H1 (cell line): ENCODE data around the gene ST3GAL3.

Experiments used
- BCL11A ChIP-seq, 2 experiments: IDR thresholded peaks; one replicate each; pipeline ENCODE4 v1.6.1; 2011; ENCODE audit warnings: low read depth in 2 of 2, low read length in 2 of 2, mild to moderate bottlenecking in 2 of 2
- CREB1 ChIP-seq: IDR thresholded peaks from 2 replicates; pipeline ENCODE4 v1.6.1; 2012; ENCODE audit warnings: inconsistent platforms
- EZH2 ChIP-seq: fragments of 200-600 bp; sonication (generic); IDR thresholded peaks from 2 replicates; pipeline ENCODE4 v1.7.1; 2012; ENCODE audit warnings: low read depth, mild to moderate bottlenecking, moderate library complexity, low read length, inconsistent platforms; ENCODE audit not compliant: severe bottlenecking
- FOSL1 ChIP-seq: IDR thresholded peaks from 2 replicates; pipeline ENCODE4 v1.6.1; 2011; ENCODE audit warnings: mild to moderate bottlenecking, low read depth, low read length, moderate library complexity; ENCODE audit not compliant: insufficient read depth
- GABPA ChIP-seq: IDR thresholded peaks from 2 replicates; pipeline ENCODE4 v1.6.1; 2011; ENCODE audit warnings: mild to moderate bottlenecking, low read length, moderate library complexity, borderline replicate concordance; ENCODE audit not compliant: insufficient read depth
- GTF2F1 ChIP-seq: IDR thresholded peaks from 2 replicates; pipeline ENCODE4 v1.6.1; 2012; ENCODE audit warnings: low read depth, low read length, improper control_type of control experiment, borderline replicate concordance
- KDM5A ChIP-seq: fragments of 200-600 bp; IDR thresholded peaks from 2 replicates; pipeline ENCODE4 v1.7.1; 2012; ENCODE audit warnings: mild to moderate bottlenecking, low read length, inconsistent platforms, mixed read lengths
- POLR2A ChIP-seq, 2 experiments: IDR thresholded peaks; 1 replicate in 1 of 2; 2 replicates in 1 of 2; pipeline ENCODE4 v1.6.1; 2011; ENCODE audit warnings: low read depth in 2 of 2, low read length in 2 of 2, mild to moderate bottlenecking in 2 of 2; ENCODE audit errors: control extremely low read depth in 1 of 2
- YY1 ChIP-seq: IDR thresholded peaks from 2 replicates; pipeline ENCODE4 v1.6.1; 2011; ENCODE audit warnings: low read depth, mild to moderate bottlenecking, low read length
- TF ChIP-seq, protein P1 (sequence below), 3 experiments: IDR thresholded peaks; 1 replicate in 2 of 3; 2 replicates in 1 of 3; pipeline versions ENCODE4 v1.5.1 to v1.6.1; 2011; ENCODE audit warnings: low read length in 3 of 3, mild to moderate bottlenecking in 3 of 3, inconsistent platforms in 2 of 3, low read depth in 1 of 3, moderate library complexity in 1 of 3; ENCODE audit not compliant: insufficient read depth in 1 of 3; ENCODE audit errors: control extremely low read depth in 1 of 3
- TF ChIP-seq, protein P2 (sequence below): IDR thresholded peaks from 2 replicates; pipeline ENCODE4 v1.6.1; 2011; ENCODE audit warnings: low read depth, mild to moderate bottlenecking, low read length; ENCODE audit not compliant: insufficient read depth
- TF ChIP-seq, protein P3 (sequence below): IDR thresholded peaks from 2 replicates; pipeline ENCODE4 v1.6.1; 2012; ENCODE audit warnings: inconsistent platforms

DNA sequence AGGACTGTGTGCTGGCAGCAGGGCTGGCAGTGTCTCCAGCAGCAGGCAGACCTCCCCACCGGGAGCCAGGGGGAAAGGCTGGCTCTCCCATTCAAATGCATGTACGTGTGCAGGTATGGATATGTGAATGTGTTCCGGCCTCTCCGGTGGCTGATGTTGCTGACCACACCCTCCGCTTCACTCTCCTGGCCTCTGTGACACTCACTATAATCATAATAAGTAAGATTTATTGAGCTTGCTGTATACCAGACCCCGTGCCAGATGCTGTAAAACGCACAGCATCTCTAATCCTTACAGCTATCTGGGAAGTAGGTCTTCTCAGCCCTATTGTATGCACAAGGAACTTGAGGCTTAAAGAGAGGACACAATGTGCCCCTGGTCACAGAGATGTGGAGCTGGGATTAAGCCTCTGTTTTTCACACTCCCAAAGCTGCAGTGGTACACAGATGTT is 205.7 kb downstream of the ST3GAL3 start:
- TF ChIP-seq, protein P1, sequence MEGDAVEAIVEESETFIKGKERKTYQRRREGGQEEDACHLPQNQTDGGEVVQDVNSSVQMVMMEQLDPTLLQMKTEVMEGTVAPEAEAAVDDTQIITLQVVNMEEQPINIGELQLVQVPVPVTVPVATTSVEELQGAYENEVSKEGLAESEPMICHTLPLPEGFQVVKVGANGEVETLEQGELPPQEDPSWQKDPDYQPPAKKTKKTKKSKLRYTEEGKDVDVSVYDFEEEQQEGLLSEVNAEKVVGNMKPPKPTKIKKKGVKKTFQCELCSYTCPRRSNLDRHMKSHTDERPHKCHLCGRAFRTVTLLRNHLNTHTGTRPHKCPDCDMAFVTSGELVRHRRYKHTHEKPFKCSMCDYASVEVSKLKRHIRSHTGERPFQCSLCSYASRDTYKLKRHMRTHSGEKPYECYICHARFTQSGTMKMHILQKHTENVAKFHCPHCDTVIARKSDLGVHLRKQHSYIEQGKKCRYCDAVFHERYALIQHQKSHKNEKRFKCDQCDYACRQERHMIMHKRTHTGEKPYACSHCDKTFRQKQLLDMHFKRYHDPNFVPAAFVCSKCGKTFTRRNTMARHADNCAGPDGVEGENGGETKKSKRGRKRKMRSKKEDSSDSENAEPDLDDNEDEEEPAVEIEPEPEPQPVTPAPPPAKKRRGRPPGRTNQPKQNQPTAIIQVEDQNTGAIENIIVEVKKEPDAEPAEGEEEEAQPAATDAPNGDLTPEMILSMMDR (IDR thresholded peaks at IDR 0.05; ENCODE audit: control extremely low read depth in 1 of 3, insufficient read depth in 1 of 3, low read depth in 1 of 3, low read length in 3 of 3), result no peak
- TF ChIP-seq CREB1 (no peak), EZH2 (no peak), GTF2F1 (no peak), YY1 (no peak), BCL11A (IDR thresholded peaks at IDR 0.05; ENCODE audit: low read depth in 2 of 2, low read length in 2 of 2) (no peak), KDM5A (no peak), POLR2A (IDR thresholded peaks at IDR 0.05; ENCODE audit: control extremely low read depth in 1 of 2, low read depth in 2 of 2, low read length in 2 of 2) (no peak), GABPA (no peak), FOSL1 (no peak)
- TF ChIP-seq, protein P2, sequence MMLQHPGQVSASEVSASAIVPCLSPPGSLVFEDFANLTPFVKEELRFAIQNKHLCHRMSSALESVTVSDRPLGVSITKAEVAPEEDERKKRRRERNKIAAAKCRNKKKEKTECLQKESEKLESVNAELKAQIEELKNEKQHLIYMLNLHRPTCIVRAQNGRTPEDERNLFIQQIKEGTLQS, result no peak
- TF ChIP-seq, protein P3, sequence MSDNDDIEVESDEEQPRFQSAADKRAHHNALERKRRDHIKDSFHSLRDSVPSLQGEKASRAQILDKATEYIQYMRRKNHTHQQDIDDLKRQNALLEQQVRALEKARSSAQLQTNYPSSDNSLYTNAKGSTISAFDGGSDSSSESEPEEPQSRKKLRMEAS, result no peak
